ENCODE results near the gene SEBOX.

DNA sequence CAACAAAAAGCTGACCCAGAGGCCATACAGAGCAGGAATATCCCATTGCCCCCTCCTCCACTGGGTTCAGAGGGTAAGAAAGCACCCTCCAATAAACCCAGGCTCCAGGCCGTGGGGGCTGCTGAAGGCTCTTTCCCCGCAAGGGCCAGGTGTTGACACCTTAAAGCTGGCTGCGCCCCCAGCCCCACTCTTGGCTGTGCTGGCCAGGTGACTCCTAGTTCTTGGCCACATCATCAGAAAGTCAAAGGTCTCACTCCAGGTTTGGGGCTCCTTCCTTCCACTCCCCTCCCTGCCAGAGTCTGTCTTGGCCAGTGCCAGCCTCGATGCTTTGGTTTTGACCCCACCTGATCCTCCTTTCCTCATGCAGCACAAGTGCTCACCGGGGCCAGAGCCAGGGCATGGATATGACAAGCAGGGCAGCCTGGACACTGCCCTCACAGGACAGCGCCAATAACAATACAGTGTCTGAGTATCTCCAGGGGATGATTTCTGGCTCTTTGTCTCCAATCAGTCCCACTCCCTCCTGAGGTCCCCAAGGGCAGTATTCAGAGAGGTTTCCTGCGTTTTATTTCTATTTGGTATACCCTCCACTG lies 32.8 kb upstream of the SEBOX start:
- no peak for TF ChIP-seq POLR2A (IDR thresholded peaks at IDR 0.05)
- TF ChIP-seq, protein P1, sequence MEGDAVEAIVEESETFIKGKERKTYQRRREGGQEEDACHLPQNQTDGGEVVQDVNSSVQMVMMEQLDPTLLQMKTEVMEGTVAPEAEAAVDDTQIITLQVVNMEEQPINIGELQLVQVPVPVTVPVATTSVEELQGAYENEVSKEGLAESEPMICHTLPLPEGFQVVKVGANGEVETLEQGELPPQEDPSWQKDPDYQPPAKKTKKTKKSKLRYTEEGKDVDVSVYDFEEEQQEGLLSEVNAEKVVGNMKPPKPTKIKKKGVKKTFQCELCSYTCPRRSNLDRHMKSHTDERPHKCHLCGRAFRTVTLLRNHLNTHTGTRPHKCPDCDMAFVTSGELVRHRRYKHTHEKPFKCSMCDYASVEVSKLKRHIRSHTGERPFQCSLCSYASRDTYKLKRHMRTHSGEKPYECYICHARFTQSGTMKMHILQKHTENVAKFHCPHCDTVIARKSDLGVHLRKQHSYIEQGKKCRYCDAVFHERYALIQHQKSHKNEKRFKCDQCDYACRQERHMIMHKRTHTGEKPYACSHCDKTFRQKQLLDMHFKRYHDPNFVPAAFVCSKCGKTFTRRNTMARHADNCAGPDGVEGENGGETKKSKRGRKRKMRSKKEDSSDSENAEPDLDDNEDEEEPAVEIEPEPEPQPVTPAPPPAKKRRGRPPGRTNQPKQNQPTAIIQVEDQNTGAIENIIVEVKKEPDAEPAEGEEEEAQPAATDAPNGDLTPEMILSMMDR (IDR thresholded peaks at IDR 0.05): no peak

Data from gastroesophageal sphincter (tissue), 3 donors.